Activated T-helper 1 cell treated with anti-CD3 and anti-CD28 coated beads, Interleukin-2, amount 50 U/mL, for 16 hours (primary cell): ENCODE data around the gene ABTB1.

Source experiments
- DNase-seq, 2 donors: peaks; one replicate each; pipeline ENCODE4 v3.0.0-alpha.2; 2020; ENCODE audit warnings: low read depth in 1 of 2, low spot score in 1 of 2

The ABTB1 gene

DNA sequence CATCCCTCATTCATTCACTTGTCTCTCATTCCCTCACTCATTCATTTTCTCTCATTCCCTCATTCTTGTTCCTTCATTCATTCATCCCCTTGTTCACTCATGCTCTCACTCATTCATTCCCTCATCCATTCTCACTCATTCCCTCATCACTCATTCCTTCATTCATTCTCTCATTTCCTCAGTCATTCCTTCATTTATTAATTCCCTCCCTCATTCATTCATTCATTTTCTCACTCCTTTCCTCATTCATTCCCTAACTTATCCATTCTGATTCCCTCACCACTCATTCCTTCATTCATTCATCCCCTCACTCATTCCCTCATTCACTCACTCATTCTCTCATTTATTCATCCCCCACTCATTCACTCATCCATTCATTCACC lies 13.8 kb downstream of the ABTB1 start:
- no peak for DNase-seq

GRCh38 chr3:127687228-127687737 lies 14.5 kb downstream of the ABTB1 start:
- DNase-seq: no peak

- peak in 1 of 2 donors; percentile 1 for DNase-seq
Observed at GRCh38 chr3:127688022-127688415, 15.3 kb downstream of the ABTB1 start.

- DNase-seq: no peak
Observed at GRCh38 chr3:127688416-127689265, 15.9 kb downstream of the ABTB1 start.

- no peak for DNase-seq
Observed at GRCh38 chr3:127689266-127689860, 16.6 kb downstream of the ABTB1 start.

- no peak for DNase-seq
Observed at GRCh38 chr3:127690106-127690505, 17.4 kb downstream of the ABTB1 start.

DNA sequence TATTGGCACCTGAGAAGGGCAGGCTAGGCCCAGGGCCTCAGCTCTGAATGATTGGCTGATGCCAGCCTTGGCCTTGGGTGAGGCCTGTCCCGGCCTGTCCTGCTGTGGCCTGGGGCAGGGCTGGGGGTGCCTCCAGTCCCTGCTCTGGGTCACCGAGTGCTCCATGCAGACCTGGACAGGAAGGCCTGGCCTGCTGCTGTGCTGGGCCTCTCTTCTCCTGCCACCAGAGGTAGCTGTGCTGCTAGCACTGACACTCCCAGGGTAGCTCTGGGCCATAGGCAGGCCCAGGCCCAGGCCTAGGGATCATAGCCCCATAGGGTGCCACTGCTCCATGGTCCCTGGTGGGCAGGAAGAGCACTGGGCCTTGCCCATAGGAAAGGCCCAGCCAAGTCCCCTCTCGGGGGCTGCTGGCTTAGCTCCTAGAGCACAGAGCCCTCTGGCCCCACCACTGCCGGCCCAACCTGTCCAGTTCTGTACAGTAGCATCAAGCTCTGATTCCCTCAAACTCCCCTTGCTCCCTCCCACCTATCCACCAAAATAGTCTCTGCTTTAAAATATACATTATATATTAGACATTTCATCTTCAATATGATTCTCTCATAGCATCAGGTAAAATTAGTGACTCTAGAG lies 18.2 kb downstream of the ABTB1 start:
- no peak for DNase-seq

GRCh38 chr3:127691489-127691888 lies 18.7 kb downstream of the ABTB1 start:
- no peak for DNase-seq

DNA sequence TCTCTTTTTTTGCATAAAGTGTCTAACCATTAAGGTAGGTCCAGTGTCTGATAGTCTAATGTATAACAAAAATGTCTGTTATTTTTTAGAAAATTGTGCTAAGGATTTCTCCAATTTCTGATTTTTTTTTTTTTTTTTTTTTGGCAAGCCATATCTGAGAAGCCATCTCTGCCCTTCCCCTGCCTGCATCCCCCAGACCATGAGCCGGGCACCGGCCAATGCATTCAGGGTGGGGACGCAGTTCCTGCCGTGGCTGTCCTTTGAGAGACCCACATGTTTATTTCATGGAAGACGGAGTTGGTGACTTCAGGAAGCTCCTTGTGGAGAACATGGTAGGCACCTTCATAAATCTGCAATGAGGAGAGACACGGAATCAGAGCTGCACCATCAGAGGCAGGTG lies 19.2 kb downstream of the ABTB1 start:
- no peak for DNase-seq

- DNase-seq: no peak
Observed at GRCh38 chr3:127692501-127693335, 20.0 kb downstream of the ABTB1 start.

DNA sequence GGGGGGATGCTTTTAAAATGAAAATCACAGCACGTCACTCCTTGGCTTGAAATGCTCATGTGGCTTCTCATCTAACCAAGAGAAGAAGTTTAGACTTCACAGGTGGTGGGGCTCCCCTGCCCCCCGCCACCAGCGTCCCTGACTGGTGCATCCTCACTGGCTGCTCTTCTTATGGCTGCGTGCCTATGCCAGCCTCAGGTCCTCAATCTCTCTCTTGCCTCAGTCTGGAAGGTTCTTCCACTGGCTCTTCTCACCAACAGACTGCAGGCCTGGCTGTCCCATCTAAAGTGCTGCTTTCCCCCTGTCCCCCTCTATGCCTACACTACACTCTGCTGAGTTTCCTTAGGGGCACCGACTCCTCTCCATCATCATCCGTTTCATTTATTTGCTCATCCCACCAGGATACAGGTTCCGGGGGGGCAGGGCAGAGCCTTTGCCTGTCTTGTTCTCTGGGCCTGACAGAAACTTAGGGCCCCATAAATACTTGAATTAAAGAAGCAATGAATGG lies 20.6 kb downstream of the ABTB1 start:
- no peak for DNase-seq

DNA sequence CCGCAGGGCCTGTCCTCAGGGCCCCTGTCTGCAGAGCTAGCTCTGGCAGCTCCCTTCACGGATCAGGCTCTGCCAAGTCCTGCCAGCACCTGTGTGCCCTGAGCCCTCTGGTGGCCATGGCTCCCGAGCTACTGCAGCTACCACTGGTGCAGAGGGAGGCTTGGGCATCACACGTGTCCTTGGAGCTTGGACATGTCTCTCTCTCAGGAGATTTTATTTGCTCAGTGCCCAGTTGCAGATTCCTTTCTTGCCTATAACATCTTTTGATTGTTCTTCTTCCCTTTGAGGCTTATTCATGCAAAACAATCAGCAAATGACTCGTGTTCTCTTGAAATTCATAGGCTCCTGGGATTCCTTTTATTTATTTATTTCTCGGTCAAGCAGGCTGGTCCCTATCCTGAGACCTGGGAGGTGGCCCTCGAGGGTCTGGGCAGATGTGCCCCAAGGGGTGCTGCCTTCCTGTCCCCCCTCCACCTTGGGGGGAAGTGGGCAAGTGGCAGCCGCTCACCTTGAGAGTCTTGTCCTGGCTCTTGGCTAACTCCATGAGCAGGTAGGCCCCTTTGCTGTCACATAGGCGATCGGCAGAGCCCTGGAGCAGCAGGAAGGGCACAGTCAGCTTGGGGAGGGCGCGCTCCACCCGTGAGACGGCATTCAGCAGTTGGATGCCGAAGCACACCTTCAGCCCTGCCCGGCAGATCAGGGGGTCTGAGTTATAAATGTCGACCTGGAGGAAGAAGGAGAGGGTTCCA lies 21.9 kb downstream of the ABTB1 start:
- no peak for DNase-seq

DNA sequence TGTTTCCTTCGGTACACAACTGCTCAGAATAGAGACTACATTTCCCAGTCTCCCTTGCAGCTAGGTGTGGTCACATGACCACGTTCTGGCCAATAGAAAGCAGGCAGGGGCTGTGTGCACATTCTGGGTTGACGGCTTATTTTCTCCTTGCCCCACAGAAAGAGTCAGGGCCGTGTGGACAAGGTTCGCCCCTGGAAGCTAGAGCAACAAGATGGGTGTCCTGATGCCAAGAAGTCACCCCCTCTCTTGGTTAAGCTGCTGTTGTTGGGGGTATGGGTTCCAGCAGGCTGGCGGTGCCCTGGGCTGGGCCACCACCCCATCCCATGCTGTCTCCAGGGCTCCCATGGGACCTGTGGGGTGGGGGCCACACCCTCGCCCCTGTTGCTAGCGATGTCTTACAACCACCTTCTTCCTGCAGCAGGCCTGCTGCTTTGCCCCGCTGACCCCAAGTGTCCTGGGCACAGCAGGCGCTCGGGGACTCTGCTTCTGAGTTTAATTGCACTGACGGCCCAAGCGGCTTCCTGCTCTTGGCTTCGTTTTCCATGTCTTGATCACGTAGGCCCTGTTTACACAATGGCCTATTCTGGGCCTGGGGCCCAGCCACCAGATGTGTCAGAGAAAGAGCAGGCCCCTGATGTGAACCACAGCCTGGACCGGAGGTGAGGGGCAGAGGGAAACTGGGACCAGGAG lies 24.9 kb downstream of the ABTB1 start:
- no peak for DNase-seq

GRCh38 chr3:127698286-127698685 lies 25.5 kb downstream of the ABTB1 start:
- DNase-seq: no peak

- no peak for DNase-seq
Observed at GRCh38 chr3:127698691-127699415, 26.1 kb downstream of the ABTB1 start.

GRCh38 chr3:127699416-127700300 lies 26.9 kb downstream of the ABTB1 start:
- no peak for DNase-seq

GRCh38 chr3:127700406-127700805 lies 27.7 kb downstream of the ABTB1 start:
- DNase-seq: no peak

DNA sequence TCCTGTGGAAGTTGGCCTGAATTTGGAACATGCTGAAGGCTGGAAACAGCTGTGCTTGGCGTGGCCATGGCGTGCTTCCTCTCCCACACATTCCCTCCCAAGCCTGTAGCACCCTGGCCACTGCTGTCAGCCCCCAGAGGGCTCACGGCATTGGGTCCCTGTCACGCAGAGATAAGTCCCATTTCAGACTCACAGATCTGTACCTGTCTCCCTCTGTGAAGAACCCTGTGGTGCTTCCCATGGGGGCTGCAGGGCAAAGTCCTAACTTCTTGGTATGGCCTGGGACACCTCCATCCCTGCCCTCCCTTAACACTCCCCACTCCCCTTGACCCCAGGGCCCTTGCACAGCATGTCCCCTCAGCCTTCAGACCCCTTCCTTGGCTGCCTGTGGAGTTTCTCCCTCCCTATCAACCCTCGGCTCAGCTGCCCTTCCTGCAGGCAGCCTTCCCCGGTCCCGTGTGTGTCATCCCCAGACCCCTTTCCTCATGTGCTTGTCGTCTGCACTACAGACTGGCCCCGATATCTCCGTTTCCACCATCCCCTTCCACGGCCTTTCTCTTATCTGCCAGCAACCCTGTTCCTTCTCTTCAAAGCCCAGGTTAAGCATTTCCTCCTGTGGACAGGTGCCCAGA lies 28.6 kb downstream of the ABTB1 start:
- no peak for DNase-seq
